ENCODE measurements around the gene F11.

DNA sequence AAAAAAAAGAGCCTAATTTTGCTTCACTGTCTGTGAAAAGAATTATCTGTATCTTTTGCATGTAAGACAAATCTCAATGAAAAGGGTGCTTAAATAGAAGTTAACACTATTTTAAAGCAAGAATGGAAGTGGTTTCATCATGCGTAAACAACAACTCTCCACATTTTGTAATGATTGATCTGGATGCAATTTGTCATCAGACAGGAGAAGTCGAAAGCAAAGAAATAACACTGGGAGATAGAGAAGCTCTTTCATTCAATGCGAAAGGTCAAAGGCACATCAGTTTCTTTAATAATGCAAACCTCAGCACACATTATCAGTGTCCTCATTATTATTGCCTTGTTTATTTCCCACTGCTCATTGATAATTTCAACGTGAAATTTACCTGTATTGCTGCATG is 29.9 kb upstream of the F11 start:
- TF ChIP-seq, protein P1, sequence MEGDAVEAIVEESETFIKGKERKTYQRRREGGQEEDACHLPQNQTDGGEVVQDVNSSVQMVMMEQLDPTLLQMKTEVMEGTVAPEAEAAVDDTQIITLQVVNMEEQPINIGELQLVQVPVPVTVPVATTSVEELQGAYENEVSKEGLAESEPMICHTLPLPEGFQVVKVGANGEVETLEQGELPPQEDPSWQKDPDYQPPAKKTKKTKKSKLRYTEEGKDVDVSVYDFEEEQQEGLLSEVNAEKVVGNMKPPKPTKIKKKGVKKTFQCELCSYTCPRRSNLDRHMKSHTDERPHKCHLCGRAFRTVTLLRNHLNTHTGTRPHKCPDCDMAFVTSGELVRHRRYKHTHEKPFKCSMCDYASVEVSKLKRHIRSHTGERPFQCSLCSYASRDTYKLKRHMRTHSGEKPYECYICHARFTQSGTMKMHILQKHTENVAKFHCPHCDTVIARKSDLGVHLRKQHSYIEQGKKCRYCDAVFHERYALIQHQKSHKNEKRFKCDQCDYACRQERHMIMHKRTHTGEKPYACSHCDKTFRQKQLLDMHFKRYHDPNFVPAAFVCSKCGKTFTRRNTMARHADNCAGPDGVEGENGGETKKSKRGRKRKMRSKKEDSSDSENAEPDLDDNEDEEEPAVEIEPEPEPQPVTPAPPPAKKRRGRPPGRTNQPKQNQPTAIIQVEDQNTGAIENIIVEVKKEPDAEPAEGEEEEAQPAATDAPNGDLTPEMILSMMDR (IDR thresholded peaks at IDR 0.05) = no peak
- no peak for TF ChIP-seq POLR2A (IDR thresholded peaks at IDR 0.05)

All from esophagus squamous epithelium (tissue), 4 donors.